NT2/D1 (cell line): ENCODE results near the gene NAMPT.

Source experiments
- SUZ12 ChIP-seq: IDR thresholded peaks from 2 replicates; pipeline ENCODE4 v1.6.1; 2011; ENCODE audit not compliant: insufficient read length, insufficient read depth; ENCODE audit errors: extremely low read depth
- YY1 ChIP-seq: IDR thresholded peaks from 2 replicates; pipeline ENCODE4 v1.6.1; 2011; ENCODE audit not compliant: insufficient read length, insufficient read depth
- ZNF274 ChIP-seq: IDR thresholded peaks from 2 replicates; pipeline ENCODE4 v1.6.1; 2011; ENCODE audit warnings: mild to moderate bottlenecking, low read depth, low read length

DNA sequence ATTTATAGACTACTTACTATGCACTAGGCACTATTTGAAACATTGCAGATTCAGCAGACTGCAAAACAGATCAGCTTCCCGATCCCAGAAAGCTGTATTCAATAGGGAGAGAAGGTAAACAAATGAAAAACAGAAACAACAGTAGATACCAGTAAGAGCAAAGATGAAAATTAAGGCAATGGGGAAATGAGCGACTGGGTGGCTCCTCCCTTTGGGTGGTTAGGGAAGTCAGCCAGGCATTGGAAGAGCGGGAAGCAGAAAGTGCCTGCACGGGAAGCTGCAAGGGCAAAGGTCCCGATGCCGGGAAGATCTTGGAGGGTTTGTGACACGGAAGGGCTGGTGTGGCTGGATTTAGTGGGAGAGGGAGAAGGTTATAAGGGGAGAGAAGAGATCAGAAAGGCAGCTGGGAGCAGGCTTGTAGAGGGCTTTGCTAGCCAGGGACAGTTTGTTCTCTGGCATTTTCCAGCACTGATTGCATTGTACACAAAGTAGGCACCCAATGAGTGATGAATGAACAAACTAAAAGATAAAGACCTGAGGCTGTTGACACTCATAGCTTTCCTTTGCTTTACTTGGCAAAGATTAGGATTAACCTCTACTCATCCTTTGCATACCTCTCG, 67.8 kb downstream of the NAMPT start:
- no peak for TF ChIP-seq ZNF274
- no peak for TF ChIP-seq SUZ12
- no peak for TF ChIP-seq YY1
